Retinal pigment epithelial cell (primary cell): ENCODE data around the gene STARD7.
"Not testable (repeated sequence)": the region's sequence is repeated elsewhere in the genome, so short reads cannot be mapped to it uniquely, and the experiment has no call there.

ENCODE experiments used
- DNase-seq: peaks from one replicate; pipeline ENCODE4 v3.0.0-alpha.2; 2010; ENCODE audit warnings: low read depth
- H3K4me3 ChIP-seq: 2 replicates; pipeline ENCODE4 v1.5.1; 2011; ENCODE audit warnings: mild to moderate bottlenecking, low read length, control low read depth, moderate library complexity
- CTCF ChIP-seq: conservative IDR thresholded peaks from 2 replicates; pipeline ENCODE4 v1.5.1; 2011; ENCODE audit warnings: low read depth, low read length, control low read depth, inconsistent platforms

The STARD7 gene

GRCh38 chr2:96163415-96163767, 45.2 kb downstream of the STARD7 start:
- no peak for TF ChIP-seq CTCF
- no peak for DNase-seq
- H3K4me3 ChIP-seq = no peak overlapping the region

GRCh38 chr2:96161898-96162297, 46.7 kb downstream of the STARD7 start:
- DNase-seq = no peak
- no peak overlapping the region for H3K4me3 ChIP-seq
- no peak for TF ChIP-seq CTCF

GRCh38 chr2:96160366-96160765, 48.3 kb downstream of the STARD7 start:
- DNase-seq = not testable (repeated sequence)

GRCh38 chr2:96159084-96159830, 49.4 kb downstream of the STARD7 start:
- TF ChIP-seq CTCF = no peak
- no peak for DNase-seq
- H3K4me3 ChIP-seq = no peak overlapping the region

More at GRCh38 chr2:96160366-96160765, 48.3 kb downstream of the STARD7 start:
- not testable (repeated sequence) for H3K4me3 ChIP-seq

- DNase-seq = no peak
- no peak for TF ChIP-seq CTCF
- H3K4me3 ChIP-seq = no peak overlapping the region
These were observed 50.1 kb downstream of the STARD7 start for GRCh38 chr2:96158554-96158940.

- no peak for TF ChIP-seq CTCF
- no peak overlapping the region for H3K4me3 ChIP-seq
- no peak for DNase-seq
These were observed 50.7 kb downstream of the STARD7 start for GRCh38 chr2:96157649-96158553.

GRCh38 chr2:96156926-96157648, 51.5 kb downstream of the STARD7 start:
- no peak for DNase-seq
- no peak for TF ChIP-seq CTCF
- H3K4me3 ChIP-seq = no peak overlapping the region
